Erythroblast (primary cell): ENCODE data around the gene ZNF280D.

Experiments
- GATA1 ChIP-seq: IDR thresholded peaks from 2 replicates; pipeline ENCODE4 v1.6.1; 2011; ENCODE audit warnings: low read depth, mild to moderate bottlenecking, control low read depth, low read length, moderate library complexity
- POLR2A ChIP-seq: IDR thresholded peaks from 2 replicates; pipeline ENCODE4 v1.6.1; 2011; ENCODE audit warnings: mild to moderate bottlenecking, low read length

DNA sequence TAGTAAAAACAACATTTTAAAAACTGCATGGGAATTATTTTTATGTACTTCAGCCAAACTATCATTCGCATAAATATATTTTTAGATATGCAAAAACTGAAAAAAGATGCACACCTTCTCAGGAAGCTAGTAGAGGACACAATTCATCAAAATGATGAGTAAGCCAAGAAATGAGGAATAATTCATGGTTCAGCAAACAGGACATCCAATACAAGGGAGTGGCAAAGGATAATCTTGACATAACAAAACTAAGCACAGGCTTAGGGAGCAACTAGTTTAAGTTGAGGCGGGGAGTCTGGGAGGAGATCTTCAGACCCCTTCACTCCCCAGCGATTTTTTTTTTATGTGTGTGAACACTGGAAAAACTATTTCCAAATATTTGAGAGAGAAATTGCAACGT, 93.7 kb downstream of the ZNF280D start:
- TF ChIP-seq POLR2A = no peak
- no peak for TF ChIP-seq GATA1
